CD14-positive monocyte (primary cell): ENCODE data around the gene SMURF1. TPM values are rescaled to one million over a fixed set of nuclear protein-coding genes. Genes with fewer than 3 reads are reported as not detected.

ENCODE experiments used
- DNase-seq, 3 donors: peaks; one replicate each; pipeline ENCODE4 v3.0.0-alpha.2; 2011 to 2022
- H2AFZ ChIP-seq: 2 replicates; pipeline ENCODE4 v1.6.0; 2012; ENCODE audit warnings: mild to moderate bottlenecking, low read depth, low read length, inconsistent platforms; ENCODE audit not compliant: insufficient read depth, poor library complexity, severe bottlenecking
- H3K27ac ChIP-seq, 2 donors: 1 replicate in 1 of 2; 2 replicates in 1 of 2; pipeline ENCODE4 v1.5.1; 2012 to 2013; ENCODE audit warnings: low read length in 2 of 2, control low read depth in 1 of 2, inconsistent platforms in 1 of 2, low read depth in 1 of 2, mild to moderate bottlenecking in 1 of 2
- H3K27me3 ChIP-seq, 2 donors: one replicate each; pipeline versions ENCODE4 v1.6.0 to v1.6.1; 2011 to 2013; ENCODE audit warnings: low read length in 2 of 2; ENCODE audit not compliant: control insufficient read depth in 2 of 2, insufficient read depth in 2 of 2
- H3K36me3 ChIP-seq, 2 donors: replicated peaks in 1 of 2; 1 replicate in 1 of 2; 2 replicates in 1 of 2; pipeline versions ENCODE4 v1.5.1 to v1.6.1; 2012 to 2013; ENCODE audit warnings: low read length in 2 of 2, control low read depth in 1 of 2, inconsistent platforms in 1 of 2, mild to moderate bottlenecking in 1 of 2; ENCODE audit not compliant: insufficient read depth in 2 of 2, control insufficient read depth in 1 of 2
- H3K4me1 ChIP-seq, 2 donors: 1 replicate in 1 of 2; 2 replicates in 1 of 2; pipeline versions ENCODE4 v1.5.1 to v1.6.1; 2012 to 2013; ENCODE audit warnings: low read length in 2 of 2, control low read depth in 1 of 2, inconsistent platforms in 1 of 2, mild to moderate bottlenecking in 1 of 2, moderate library complexity in 1 of 2; ENCODE audit not compliant: insufficient read depth in 2 of 2, control insufficient read depth in 1 of 2
- H3K4me2 ChIP-seq: replicated peaks from 2 replicates; pipeline ENCODE3; 2012; ENCODE audit warnings: low read length, moderate library complexity, mild to moderate bottlenecking; ENCODE audit not compliant: poor library complexity, severe bottlenecking; ENCODE audit errors: extremely low read depth
- H3K4me3 ChIP-seq, 3 experiments: fragments of 200-600 bp in 1 of 3; sonication (generic) in 1 of 3; replicated peaks in 1 of 3; 1 replicate in 2 of 3; 2 replicates in 1 of 3; pipeline ENCODE4 v1.5.1; 2011 to 2013; ENCODE audit warnings: low read length in 3 of 3, mild to moderate bottlenecking in 3 of 3, control low read depth in 2 of 3, low read depth in 2 of 3, inconsistent platforms in 1 of 3, moderate library complexity in 1 of 3
- H3K79me2 ChIP-seq: 2 replicates; pipeline ENCODE4 v1.6.0; 2012; ENCODE audit warnings: mild to moderate bottlenecking, control low read depth, inconsistent platforms, low read length, moderate library complexity; ENCODE audit not compliant: insufficient read depth
- H3K9ac ChIP-seq: 2 replicates; pipeline ENCODE4 v1.6.0; 2017; ENCODE audit warnings: low read length, mild to moderate bottlenecking; ENCODE audit not compliant: insufficient read depth, poor library complexity, severe bottlenecking
- H3K9me3 ChIP-seq, 2 donors: replicated peaks in 1 of 2; 1 replicate in 1 of 2; 2 replicates in 1 of 2; pipeline versions ENCODE4 v1.5.1 to v1.6.1; 2012 to 2013; ENCODE audit warnings: low read length in 2 of 2, control low read depth in 1 of 2; ENCODE audit not compliant: control insufficient read depth in 1 of 2, insufficient read depth in 1 of 2
- H4K20me1 ChIP-seq: 2 replicates; pipeline ENCODE4 v1.6.0; 2012; ENCODE audit warnings: mild to moderate bottlenecking, low read length, control low read depth, moderate library complexity; ENCODE audit not compliant: insufficient read depth
- H3K27ac Mint-ChIP-seq, 7 donors: one replicate each; pipeline ENCODE4 v1.8.0; 2020; ENCODE audit warnings: mild to moderate bottlenecking in 7 of 7, mixed read lengths in 7 of 7, moderate library complexity in 6 of 7, inconsistent platforms in 2 of 7
- H3K27me3 Mint-ChIP-seq, 3 donors: one replicate each; pipeline ENCODE4 v1.8.0; 2021 to 2022; ENCODE audit warnings: low read depth in 3 of 3, mild to moderate bottlenecking in 3 of 3, mixed read lengths in 3 of 3, moderate library complexity in 3 of 3, inconsistent platforms in 1 of 3
- H3K36me3 Mint-ChIP-seq, 2 donors: one replicate each; pipeline ENCODE4 v1.8.0; 2020; ENCODE audit warnings: mixed read lengths in 2 of 2, inconsistent platforms in 1 of 2, mild to moderate bottlenecking in 1 of 2
- H3K4me1 Mint-ChIP-seq: one replicate; pipeline ENCODE4 v1.8.0; 2020; ENCODE audit warnings: mild to moderate bottlenecking, mixed read lengths
- H3K4me3 Mint-ChIP-seq, 2 donors: one replicate each; pipeline ENCODE4 v1.8.0; 2020; ENCODE audit warnings: mild to moderate bottlenecking in 2 of 2, mixed read lengths in 2 of 2, moderate library complexity in 1 of 2
- H3K9me3 Mint-ChIP-seq, 7 donors: one replicate each; pipeline ENCODE4 v1.8.0; 2020 to 2022; ENCODE audit warnings: mixed read lengths in 7 of 7, mild to moderate bottlenecking in 6 of 7, moderate library complexity in 6 of 7, inconsistent platforms in 2 of 7
- WGBS: methylation state at CpG from one replicate; pipeline ENCODE4 v1.1.5; 2013; ENCODE audit warnings: missing lambda C conversion rate; ENCODE audit not compliant: insufficient coverage; 5-methylcytosine and 5-hydroxymethylcytosine counted together
- intact Hi-C, 2 donors: fragments of 100-400 bp; cut with micrococcal nuclease; formaldehyde crosslinking; loops; one replicate each; pipeline versions ENCODE4 v1.15.0 to v1.15.1; 2023
- polyA plus RNA-seq, 3 donors: library from polyadenylated mRNA; depleted of rRNA in 1 of 3; unstranded in 2 of 3; stranded (reverse) in 1 of 3; fragments of 300-500 nt in 2 of 3; fragments of >200 nt in 1 of 3; fragmentation: Illumina TruSeq in 2 of 3; gene quantifications; 1 replicate in 2 of 3; 2 replicates in 1 of 3; pipeline ENCODE4 v1.2.3, GENCODE V29; 2012 to 2021
- TF ChIP-seq, protein P1 (sequence below): fragments of 200-600 bp; IDR thresholded peaks from one replicate; pipeline ENCODE4 v1.8.0; 2022; ENCODE audit warnings: antibody characterized with exemption, mild to moderate bottlenecking

The SMURF1 gene
- polyA plus RNA-seq, 3 donors, result 0.48 to 15.8 (median 1.6) TPM

DNA sequence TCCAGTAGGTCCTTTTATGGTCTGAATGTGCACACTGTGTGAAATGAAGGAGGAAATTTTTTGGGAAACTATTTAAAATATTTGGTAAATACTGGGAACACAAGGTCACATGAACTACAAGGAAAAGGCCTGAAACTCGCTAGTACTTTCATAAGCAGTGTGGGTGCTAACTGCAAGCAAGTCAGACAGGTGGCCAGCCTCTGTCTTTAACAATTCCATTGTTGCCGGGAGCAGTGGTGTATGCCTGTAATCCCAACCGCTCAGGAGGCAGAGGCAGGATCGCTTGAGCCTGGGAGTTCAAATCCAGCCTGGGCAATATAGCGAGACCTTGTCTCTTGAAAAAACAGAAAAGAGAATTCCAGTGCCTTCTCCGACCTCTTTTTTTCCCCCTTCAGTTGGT, 37.5 kb downstream of the SMURF1 start:
- Histone ChIP-seq H4K20me1 (peaks cover 97% of the 10 kb centered on the region), H3K4me2 (no peak overlapping the region), H3K79me2 (peaks cover 97% of the 10 kb centered on the region), H3K4me3 (no peak overlapping the region), H2AFZ (no peak overlapping the region), H3K9me3 (no peaks in the 10 kb centered on the region), H3K9ac (no peak overlapping the region), H3K36me3 (peaks cover 0 to 9% of the 10 kb centered on the region in 2 donors), H3K4me1 (peaks cover 10 to 12% of the 10 kb centered on the region in 2 donors), H3K27ac (no peak overlapping the region), H3K27me3 (no peaks in the 10 kb centered on the region)
- H3K9me3 Mint-ChIP-seq, result no peaks in the 10 kb centered on the region
- peaks cover 0 to 2% (median 0%) of the 10 kb centered on the region in 3 donors for H3K27me3 Mint-ChIP-seq
- H3K27ac Mint-ChIP-seq, result no peak overlapping the region
- 94% methylated on average over 5 of the region's 6 CpGs for WGBS
- H3K4me3 Mint-ChIP-seq, result no peak overlapping the region
- peaks cover 4 to 7% of the 10 kb centered on the region in 2 donors for H3K36me3 Mint-ChIP-seq
- intact Hi-C loops, result no loop called here
- peaks cover 23% of the 10 kb centered on the region for H3K4me1 Mint-ChIP-seq
- TF ChIP-seq, protein P1, sequence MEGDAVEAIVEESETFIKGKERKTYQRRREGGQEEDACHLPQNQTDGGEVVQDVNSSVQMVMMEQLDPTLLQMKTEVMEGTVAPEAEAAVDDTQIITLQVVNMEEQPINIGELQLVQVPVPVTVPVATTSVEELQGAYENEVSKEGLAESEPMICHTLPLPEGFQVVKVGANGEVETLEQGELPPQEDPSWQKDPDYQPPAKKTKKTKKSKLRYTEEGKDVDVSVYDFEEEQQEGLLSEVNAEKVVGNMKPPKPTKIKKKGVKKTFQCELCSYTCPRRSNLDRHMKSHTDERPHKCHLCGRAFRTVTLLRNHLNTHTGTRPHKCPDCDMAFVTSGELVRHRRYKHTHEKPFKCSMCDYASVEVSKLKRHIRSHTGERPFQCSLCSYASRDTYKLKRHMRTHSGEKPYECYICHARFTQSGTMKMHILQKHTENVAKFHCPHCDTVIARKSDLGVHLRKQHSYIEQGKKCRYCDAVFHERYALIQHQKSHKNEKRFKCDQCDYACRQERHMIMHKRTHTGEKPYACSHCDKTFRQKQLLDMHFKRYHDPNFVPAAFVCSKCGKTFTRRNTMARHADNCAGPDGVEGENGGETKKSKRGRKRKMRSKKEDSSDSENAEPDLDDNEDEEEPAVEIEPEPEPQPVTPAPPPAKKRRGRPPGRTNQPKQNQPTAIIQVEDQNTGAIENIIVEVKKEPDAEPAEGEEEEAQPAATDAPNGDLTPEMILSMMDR, result no peak
- no peak for DNase-seq

- no peak overlapping the region for H3K27ac Mint-ChIP-seq
- Histone ChIP-seq H3K27ac (no peak overlapping the region), H2AFZ (no peak overlapping the region), H3K4me3 (no peak overlapping the region), H3K9me3 (no peaks in the 10 kb centered on the region), H3K79me2 (peaks cover 97% of the 10 kb centered on the region), H3K9ac (no peak overlapping the region), H3K4me2 (no peak overlapping the region), H3K36me3 (peaks cover 0 to 9% of the 10 kb centered on the region in 2 donors), H3K27me3 (no peaks in the 10 kb centered on the region), H3K4me1 (peaks cover 10 to 12% of the 10 kb centered on the region in 2 donors), H4K20me1 (peaks cover 97% of the 10 kb centered on the region)
- H3K4me3 Mint-ChIP-seq, result no peak overlapping the region
- peaks cover 0 to 2% (median 0%) of the 10 kb centered on the region in 7 donors for H3K9me3 Mint-ChIP-seq
- H3K36me3 Mint-ChIP-seq, result peaks cover 4 to 8% of the 10 kb centered on the region in 2 donors
- intact Hi-C loops, result no loop called here
- 89% methylated on average over 3 of the region's 3 CpGs for WGBS
- peaks cover 23% of the 10 kb centered on the region for H3K4me1 Mint-ChIP-seq
- H3K27me3 Mint-ChIP-seq, result peaks cover 0 to 2% (median 0%) of the 10 kb centered on the region in 3 donors
- TF ChIP-seq, protein P1, result no peak
- DNase-seq, result no peak
Measured at GRCh38 chr7:99105756-99106155, 38.2 kb downstream of the SMURF1 start.
